ENCODE measurements around the gene SEPHS1.
"Not testable (repeated sequence)": the region's sequence is repeated elsewhere in the genome, so short reads cannot be mapped to it uniquely, and the experiment has no call there.

The SEPHS1 gene

GRCh38 chr10:13348216-13349017 is at the start of gene SEPHS1:
SEPHS1 (minus strand) TSS chr10:13348293; CDS start chr10:13344950, 3,343 bp downstream.
- DNase-seq = peak; percentile 90

- DNase-seq = no peak
These were observed 49.0 kb upstream of the SEPHS1 start for GRCh38 chr10:13397052-13397451.

- DNase-seq = no peak
These were observed 48.3 kb upstream of the SEPHS1 start for GRCh38 chr10:13396369-13396768.

GRCh38 chr10:13395540-13395939 is 47.4 kb upstream of the SEPHS1 start:
- no peak for DNase-seq

GRCh38 chr10:13393640-13394039 is 45.5 kb upstream of the SEPHS1 start:
- no peak for DNase-seq

- no peak for DNase-seq
These were observed 44.6 kb upstream of the SEPHS1 start for GRCh38 chr10:13392701-13393100.

- DNase-seq = no peak
These were observed 42.8 kb upstream of the SEPHS1 start for GRCh38 chr10:13390604-13391522.

GRCh38 chr10:13388478-13389230 is 40.6 kb upstream of the SEPHS1 start:
- no peak for DNase-seq

GRCh38 chr10:13386021-13386420 is 37.9 kb upstream of the SEPHS1 start:
- no peak for DNase-seq

- no peak for DNase-seq
These were observed 35.3 kb upstream of the SEPHS1 start for GRCh38 chr10:13383399-13383761.

GRCh38 chr10:13382703-13383398 is 34.8 kb upstream of the SEPHS1 start:
- no peak for DNase-seq

- DNase-seq = not testable (repeated sequence)
These were observed 31.0 kb upstream of the SEPHS1 start for GRCh38 chr10:13379061-13379460.

GRCh38 chr10:13376746-13377145 is 28.7 kb upstream of the SEPHS1 start:
- DNase-seq = no peak

- no peak for DNase-seq
These were observed 28.2 kb upstream of the SEPHS1 start for GRCh38 chr10:13376297-13376696.

GRCh38 chr10:13375791-13376190 is 27.7 kb upstream of the SEPHS1 start:
- no peak for DNase-seq

- DNase-seq = no peak
These were observed 25.6 kb upstream of the SEPHS1 start for GRCh38 chr10:13373644-13374043.

GRCh38 chr10:13372524-13372923 is 24.4 kb upstream of the SEPHS1 start:
- DNase-seq = no peak

- peak; percentile 41 for DNase-seq
These were observed 23.9 kb upstream of the SEPHS1 start for GRCh38 chr10:13371897-13372470.

- DNase-seq = no peak
These were observed 18.8 kb upstream of the SEPHS1 start for GRCh38 chr10:13366891-13367290.

GRCh38 chr10:13365831-13366230 is 17.7 kb upstream of the SEPHS1 start:
- DNase-seq = no peak

GRCh38 chr10:13365243-13365642 is 17.1 kb upstream of the SEPHS1 start:
- DNase-seq = no peak

GRCh38 chr10:13360587-13360986 is 12.5 kb upstream of the SEPHS1 start:
- no peak for DNase-seq
